ENCODE data around the gene TMEM106A.
A peak's percentile ranks its signal among the peaks of the same experiment; 100 is the strongest.
"Not testable (repeated sequence)": the region's sequence is repeated elsewhere in the genome, so short reads cannot be mapped to it uniquely, and the experiment has no call there.

Gene TMEM106A

GRCh38 chr17:43171586-43172487 lies 39.8 kb upstream of the TMEM106A start:
- DNase-seq (ENCODE audit: low read depth): peak; percentile 79
- TF ChIP-seq POLR2A (IDR thresholded peaks at IDR 0.05; ENCODE audit: extremely low read depth, insufficient read length) (no peak), CTCF (IDR thresholded peaks at IDR 0.05; ENCODE audit: low read depth, low read length) (peak; percentile 30), MYC (IDR thresholded peaks at IDR 0.05; ENCODE audit: low read depth, low read length) (no peak), MAX (IDR thresholded peaks at IDR 0.05; ENCODE audit: low read depth, low read length) (no peak)
- H3K4me3 ChIP-seq (ENCODE audit: low read depth, low read length): peak overlapping the region; percentile 96

GRCh38 chr17:43175213-43176118 lies 36.2 kb upstream of the TMEM106A start:
- H3K4me3 ChIP-seq (ENCODE audit: low read depth, low read length): no peak overlapping the region
- TF ChIP-seq CTCF (IDR thresholded peaks at IDR 0.05; ENCODE audit: low read depth, low read length) (no peak), POLR2A (IDR thresholded peaks at IDR 0.05; ENCODE audit: extremely low read depth, insufficient read length) (no peak), MYC (IDR thresholded peaks at IDR 0.05; ENCODE audit: low read depth, low read length) (no peak), MAX (IDR thresholded peaks at IDR 0.05; ENCODE audit: low read depth, low read length) (no peak)
- DNase-seq (ENCODE audit: low read depth): no peak

- TF ChIP-seq CTCF (IDR thresholded peaks at IDR 0.05; ENCODE audit: low read depth, low read length): no peak
- TF ChIP-seq MAX (IDR thresholded peaks at IDR 0.05; ENCODE audit: low read depth, low read length): no peak
- TF ChIP-seq POLR2A (IDR thresholded peaks at IDR 0.05; ENCODE audit: extremely low read depth, insufficient read length): no peak
- TF ChIP-seq MYC (IDR thresholded peaks at IDR 0.05; ENCODE audit: low read depth, low read length): no peak
- H3K4me3 ChIP-seq (ENCODE audit: low read depth, low read length): no peak overlapping the region
- no peak for DNase-seq (ENCODE audit: low read depth)
These were observed 35.5 kb upstream of the TMEM106A start for GRCh38 chr17:43176119-43176570.

- no peak for DNase-seq (ENCODE audit: low read depth)
- no peak overlapping the region for H3K4me3 ChIP-seq (ENCODE audit: low read depth, low read length)
- TF ChIP-seq MAX (IDR thresholded peaks at IDR 0.05; ENCODE audit: low read depth, low read length): no peak
These were observed 27.8 kb upstream of the TMEM106A start for GRCh38 chr17:43183921-43184320.

- not testable (repeated sequence) for H3K4me3 ChIP-seq (ENCODE audit: low read depth, low read length); DNase-seq (ENCODE audit: low read depth)
These were observed 25.0 kb upstream of the TMEM106A start for GRCh38 chr17:43186656-43187055.

GRCh38 chr17:43193251-43193650 lies 18.4 kb upstream of the TMEM106A start:
- DNase-seq (ENCODE audit: low read depth): no peak
- TF ChIP-seq MYC (IDR thresholded peaks at IDR 0.05; ENCODE audit: low read depth, low read length): no peak

GRCh38 chr17:43199633-43200032 lies 12.0 kb upstream of the TMEM106A start:
- TF ChIP-seq MYC (IDR thresholded peaks at IDR 0.05; ENCODE audit: low read depth, low read length) (no peak), CTCF (IDR thresholded peaks at IDR 0.05; ENCODE audit: low read depth, low read length) (no peak), MAX (IDR thresholded peaks at IDR 0.05; ENCODE audit: low read depth, low read length) (no peak), POLR2A (IDR thresholded peaks at IDR 0.05; ENCODE audit: extremely low read depth, insufficient read length) (no peak)
- DNase-seq (ENCODE audit: low read depth): no peak
- H3K4me3 ChIP-seq (ENCODE audit: low read depth, low read length): no peak overlapping the region

More at GRCh38 chr17:43193251-43193650, 18.4 kb upstream of the TMEM106A start:
- H3K4me3 ChIP-seq (ENCODE audit: low read depth, low read length): no peak overlapping the region
